Measurements from ENCODE around the gene DNAH17.

Gene DNAH17

GRCh38 chr17:78384479-78385175 is 192.6 kb downstream of the DNAH17 start:
- H3K4me3 ChIP-seq (ENCODE audit: low read depth, low read length), result no peak overlapping the region
- no peak for DNase-seq
- no peak for TF ChIP-seq CTCF (IDR thresholded peaks at IDR 0.05; ENCODE audit: low read depth, low read length)

DNA sequence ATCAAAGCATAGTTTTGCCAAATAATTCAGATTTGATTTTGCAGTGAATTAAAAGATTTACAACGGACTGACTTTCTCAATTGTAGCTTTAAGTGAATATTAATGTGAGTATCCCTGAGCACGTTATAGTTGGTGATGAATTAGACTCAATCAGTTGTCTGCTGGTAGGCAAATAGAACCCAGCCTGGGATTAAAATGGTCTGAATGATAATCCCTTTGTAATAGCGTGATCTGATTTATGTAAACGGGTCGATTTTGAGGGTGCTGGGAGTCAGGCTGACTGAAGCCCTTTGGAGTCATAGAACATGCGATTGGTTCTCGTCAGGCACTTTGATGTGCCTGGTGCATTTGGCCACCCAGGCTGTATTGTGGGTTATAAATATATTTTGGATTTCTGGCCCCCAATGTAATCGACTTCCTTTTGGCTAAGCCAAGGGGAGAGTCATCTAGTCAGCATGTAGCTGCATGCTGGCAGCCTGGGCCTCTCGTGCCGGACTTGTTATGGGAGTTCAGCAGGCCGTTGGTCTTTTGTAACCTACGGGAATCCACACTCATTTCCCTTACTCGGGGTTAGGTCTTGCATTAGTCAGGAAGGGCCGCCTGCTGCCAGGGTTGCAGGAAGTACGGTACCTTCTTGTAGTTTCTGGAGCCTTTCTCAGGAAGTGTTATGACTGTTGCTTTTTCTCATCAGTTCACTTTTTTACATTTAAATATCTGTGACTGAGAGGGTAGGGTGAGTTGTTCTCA is 193.3 kb downstream of the DNAH17 start:
- Histone ChIP-seq H3K27me3 (ENCODE audit: insufficient read depth, low read depth, severe bottlenecking) (no peaks in the 10 kb centered on the region), H3K36me3 (peaks cover 32% of the 10 kb centered on the region), H3K9me3 (ENCODE audit: severe bottlenecking) (no peaks in the 10 kb centered on the region), H3K27ac (no peak overlapping the region), H3K4me3 (ENCODE audit: low read depth, low read length) (no peak overlapping the region)
- no peak for DNase-seq
- TF ChIP-seq CTCF (IDR thresholded peaks at IDR 0.05; ENCODE audit: low read depth, low read length), result no peak

More at GRCh38 chr17:78384479-78385175, 192.6 kb downstream of the DNAH17 start:
- H3K9me3 ChIP-seq (ENCODE audit: severe bottlenecking), result no peaks in the 10 kb centered on the region
- no peak overlapping the region for H3K27ac ChIP-seq
- H3K36me3 ChIP-seq, result peaks cover 31% of the 10 kb centered on the region
- H3K27me3 ChIP-seq (ENCODE audit: insufficient read depth, low read depth, severe bottlenecking), result no peaks in the 10 kb centered on the region

- no peak for DNase-seq
- Histone ChIP-seq H3K4me3 (ENCODE audit: low read depth, low read length) (no peak overlapping the region), H3K27ac (no peak overlapping the region), H3K9me3 (ENCODE audit: severe bottlenecking) (no peaks in the 10 kb centered on the region), H3K36me3 (peaks cover 36% of the 10 kb centered on the region), H3K27me3 (ENCODE audit: insufficient read depth, low read depth, severe bottlenecking) (no peaks in the 10 kb centered on the region)
- no peak for TF ChIP-seq CTCF (IDR thresholded peaks at IDR 0.05; ENCODE audit: low read depth, low read length)
Measured at GRCh38 chr17:78381601-78382232, 195.5 kb downstream of the DNAH17 start.

DNA sequence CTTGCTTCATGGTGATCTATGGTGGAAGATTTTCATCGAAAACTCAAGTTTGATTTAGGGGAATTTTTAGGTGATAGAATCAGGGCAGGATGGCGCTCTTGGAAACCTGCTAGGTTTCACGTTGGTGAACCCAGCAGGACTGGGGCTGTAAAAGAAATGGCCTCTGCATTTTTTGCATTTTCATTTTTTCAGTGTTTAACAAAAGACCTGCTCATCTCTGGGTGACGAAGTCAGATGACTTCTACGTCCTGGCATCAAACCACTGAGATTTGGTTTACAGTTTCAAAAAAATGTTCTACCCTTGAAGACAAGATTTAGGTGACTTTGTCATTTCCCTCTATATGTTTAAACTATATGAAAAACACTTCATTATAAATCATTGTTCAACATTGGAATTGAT is 196.8 kb downstream of the DNAH17 start:
- no peaks in the 10 kb centered on the region for H3K27me3 ChIP-seq (ENCODE audit: insufficient read depth, low read depth, severe bottlenecking)
- no peak overlapping the region for H3K4me3 ChIP-seq (ENCODE audit: low read depth, low read length)
- H3K9me3 ChIP-seq (ENCODE audit: severe bottlenecking), result no peaks in the 10 kb centered on the region
- TF ChIP-seq CTCF (IDR thresholded peaks at IDR 0.05; ENCODE audit: low read depth, low read length), result no peak
- H3K27ac ChIP-seq, result no peak overlapping the region
- no peak for DNase-seq
- peaks cover 36% of the 10 kb centered on the region for H3K36me3 ChIP-seq

- H3K4me3 ChIP-seq (ENCODE audit: low read depth, low read length), result peak overlapping the region; percentile 94
- H3K27me3 ChIP-seq (ENCODE audit: insufficient read depth, low read depth, severe bottlenecking), result no peaks in the 10 kb centered on the region
- peak overlapping the region; percentile 82 for H3K27ac ChIP-seq
- no peaks in the 10 kb centered on the region for H3K9me3 ChIP-seq (ENCODE audit: severe bottlenecking)
- no peak for TF ChIP-seq CTCF (IDR thresholded peaks at IDR 0.05; ENCODE audit: low read depth, low read length)
- DNase-seq, result no peak
- H3K36me3 ChIP-seq, result peaks cover 28% of the 10 kb centered on the region
Measured at GRCh38 chr17:78379131-78379491, 198.1 kb downstream of the DNAH17 start.

Data from WERI-Rb-1 (cell line).